Measurements from ENCODE around the gene RAB11A.
A peak's percentile ranks its signal among the peaks of the same experiment; 100 is the strongest.

Gene RAB11A

GRCh38 chr15:65839354-65839901 is 29.9 kb upstream of the RAB11A start:
- H3K4me1 Mint-ChIP-seq, result peaks cover 36% of the 10 kb centered on the region
- H3K27ac Mint-ChIP-seq, result peak overlapping the region; percentile 80
- peaks cover 14% of the 10 kb centered on the region for H3K9me3 Mint-ChIP-seq
- DNase-seq, result no peak
- peaks cover 3% of the 10 kb centered on the region for H3K27me3 Mint-ChIP-seq (ENCODE audit: low read depth, poor library complexity)
- TF ChIP-seq, protein P1, sequence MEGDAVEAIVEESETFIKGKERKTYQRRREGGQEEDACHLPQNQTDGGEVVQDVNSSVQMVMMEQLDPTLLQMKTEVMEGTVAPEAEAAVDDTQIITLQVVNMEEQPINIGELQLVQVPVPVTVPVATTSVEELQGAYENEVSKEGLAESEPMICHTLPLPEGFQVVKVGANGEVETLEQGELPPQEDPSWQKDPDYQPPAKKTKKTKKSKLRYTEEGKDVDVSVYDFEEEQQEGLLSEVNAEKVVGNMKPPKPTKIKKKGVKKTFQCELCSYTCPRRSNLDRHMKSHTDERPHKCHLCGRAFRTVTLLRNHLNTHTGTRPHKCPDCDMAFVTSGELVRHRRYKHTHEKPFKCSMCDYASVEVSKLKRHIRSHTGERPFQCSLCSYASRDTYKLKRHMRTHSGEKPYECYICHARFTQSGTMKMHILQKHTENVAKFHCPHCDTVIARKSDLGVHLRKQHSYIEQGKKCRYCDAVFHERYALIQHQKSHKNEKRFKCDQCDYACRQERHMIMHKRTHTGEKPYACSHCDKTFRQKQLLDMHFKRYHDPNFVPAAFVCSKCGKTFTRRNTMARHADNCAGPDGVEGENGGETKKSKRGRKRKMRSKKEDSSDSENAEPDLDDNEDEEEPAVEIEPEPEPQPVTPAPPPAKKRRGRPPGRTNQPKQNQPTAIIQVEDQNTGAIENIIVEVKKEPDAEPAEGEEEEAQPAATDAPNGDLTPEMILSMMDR (IDR thresholded peaks at IDR 0.05), result no peak
- H3K4me3 Mint-ChIP-seq, result no peak overlapping the region
- peaks cover 4% of the 10 kb centered on the region for H3K36me3 Mint-ChIP-seq (ENCODE audit: low read depth)

DNA sequence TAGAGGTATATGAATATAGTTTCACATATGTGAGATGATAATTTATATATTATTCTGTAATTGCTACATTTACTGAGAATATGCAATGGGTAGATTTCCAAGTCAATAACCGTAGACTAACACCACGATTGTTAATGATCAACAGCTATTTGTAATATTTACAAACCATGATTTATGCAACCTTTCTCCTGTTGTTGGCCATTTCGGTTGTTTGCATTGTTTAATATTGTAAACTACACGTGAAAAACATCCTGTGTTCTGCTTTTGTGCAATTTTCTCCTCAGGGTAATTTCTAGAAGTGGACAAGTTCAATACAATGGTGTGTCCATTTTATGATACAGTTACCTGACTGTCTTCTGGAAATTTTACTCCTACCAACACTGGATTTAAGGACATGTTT is 29.3 kb upstream of the RAB11A start:
- Mint-ChIP-seq H3K36me3 (ENCODE audit: low read depth) (peaks cover 7% of the 10 kb centered on the region), H3K4me1 (peaks cover 31% of the 10 kb centered on the region), H3K27ac (no peak overlapping the region), H3K27me3 (ENCODE audit: low read depth, poor library complexity) (peaks cover 3% of the 10 kb centered on the region), H3K4me3 (no peak overlapping the region), H3K9me3 (peaks cover 19% of the 10 kb centered on the region)
- TF ChIP-seq, protein P1 (IDR thresholded peaks at IDR 0.05), result no peak
- DNase-seq, result no peak

DNA sequence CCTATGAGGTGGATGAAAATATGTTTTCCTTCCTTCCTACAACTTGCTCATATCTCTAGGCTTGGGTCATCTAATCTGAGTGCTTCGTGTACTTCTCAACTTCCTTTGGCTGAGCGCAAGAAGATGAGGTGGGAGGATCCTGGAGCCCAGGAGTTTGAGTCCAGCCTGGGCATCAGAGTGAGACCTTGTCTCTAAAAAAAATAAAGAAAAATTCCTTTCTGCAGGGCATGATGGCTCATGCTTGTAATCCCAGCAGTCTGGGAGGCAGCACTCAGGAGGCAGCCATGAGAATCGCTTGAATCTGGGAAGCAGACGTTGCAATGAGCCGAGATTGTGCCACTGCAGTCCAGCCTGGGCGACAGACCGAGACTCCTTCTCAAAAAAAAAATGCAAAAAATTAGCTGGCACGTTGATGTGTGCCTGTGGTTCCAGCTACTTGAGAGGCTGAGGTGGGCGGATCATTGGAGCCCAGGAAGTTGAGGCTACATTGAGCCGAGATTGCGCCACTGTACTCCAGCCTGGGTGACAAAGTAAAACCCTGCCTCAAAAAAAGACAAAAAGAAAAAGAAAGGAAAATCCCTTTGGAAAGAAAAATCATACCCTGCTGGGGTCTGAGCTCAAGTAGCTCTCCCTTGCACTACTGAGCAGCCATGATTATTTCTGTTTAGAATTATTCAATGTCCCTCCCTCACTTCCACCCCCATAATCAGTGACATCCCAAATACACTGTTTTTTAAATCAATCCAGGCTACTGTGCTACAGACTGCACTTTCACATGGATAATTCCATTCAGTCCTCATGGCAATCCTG is 28.0 kb upstream of the RAB11A start:
- Mint-ChIP-seq H3K36me3 (ENCODE audit: low read depth) (peaks cover 7% of the 10 kb centered on the region), H3K27ac (peak overlapping the region; percentile 91)
- DNase-seq, result no peak

DNA sequence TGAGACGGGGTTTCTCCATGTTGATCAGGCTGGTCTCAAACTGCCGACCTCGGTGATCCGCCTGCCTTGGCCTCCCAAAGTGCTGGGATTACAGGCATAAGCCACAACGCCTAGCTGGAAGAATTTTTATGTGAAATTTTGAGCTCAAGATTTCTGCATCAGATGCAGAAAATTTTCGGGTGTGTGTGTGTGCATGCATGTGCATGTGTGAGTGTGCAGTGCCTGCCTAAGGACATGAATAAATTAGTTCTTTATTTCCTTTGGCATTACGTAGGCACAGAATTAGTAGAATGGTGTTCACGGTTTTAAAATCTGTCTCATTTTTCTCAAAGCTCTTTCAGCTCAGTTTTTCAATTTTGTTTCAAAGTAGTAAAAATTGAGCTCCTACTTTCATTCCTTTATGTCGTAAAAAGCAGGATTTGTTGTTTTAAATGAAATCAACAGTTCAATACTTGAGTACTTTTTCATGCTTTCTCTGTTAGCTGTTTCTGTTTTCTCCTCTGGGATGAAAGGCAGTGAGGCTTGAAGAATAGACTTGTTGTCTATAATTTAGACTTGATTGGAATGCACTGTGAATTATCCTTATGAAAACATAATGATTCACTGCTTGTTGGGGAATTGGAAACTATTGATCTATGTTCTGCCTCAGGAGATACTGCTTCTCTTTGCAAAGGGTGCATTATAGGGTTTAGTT is 23.3 kb upstream of the RAB11A start:
- no peak overlapping the region for H3K4me3 Mint-ChIP-seq
- no peak overlapping the region for H3K27ac Mint-ChIP-seq
- TF ChIP-seq, protein P1 (IDR thresholded peaks at IDR 0.05), result no peak
- H3K4me1 Mint-ChIP-seq, result peaks cover 16% of the 10 kb centered on the region
- H3K36me3 Mint-ChIP-seq (ENCODE audit: low read depth), result peaks cover 7% of the 10 kb centered on the region
- H3K27me3 Mint-ChIP-seq (ENCODE audit: low read depth, poor library complexity), result peaks cover 2% of the 10 kb centered on the region
- DNase-seq, result no peak
- peaks cover 23% of the 10 kb centered on the region for H3K9me3 Mint-ChIP-seq

More for the DNA sequence above, 28.0 kb upstream of the RAB11A start:
- peaks cover 3% of the 10 kb centered on the region for H3K27me3 Mint-ChIP-seq (ENCODE audit: low read depth, poor library complexity)
- TF ChIP-seq, protein P1 (IDR thresholded peaks at IDR 0.05), result no peak
- no peak overlapping the region for H3K4me3 Mint-ChIP-seq
- peaks cover 27% of the 10 kb centered on the region for H3K4me1 Mint-ChIP-seq
- H3K9me3 Mint-ChIP-seq, result peaks cover 23% of the 10 kb centered on the region

GRCh38 chr15:65847989-65848388 is 21.3 kb upstream of the RAB11A start:
- Mint-ChIP-seq H3K36me3 (ENCODE audit: low read depth) (peaks cover 7% of the 10 kb centered on the region), H3K27ac (no peak overlapping the region), H3K9me3 (peaks cover 20% of the 10 kb centered on the region), H3K4me1 (peaks cover 7% of the 10 kb centered on the region), H3K27me3 (ENCODE audit: low read depth, poor library complexity) (peaks cover 2% of the 10 kb centered on the region), H3K4me3 (no peak overlapping the region)
- no peak for DNase-seq
- TF ChIP-seq, protein P1 (IDR thresholded peaks at IDR 0.05), result no peak

Data from nephron progenitor cell (in vitro differentiated cells).